GM12878 (cell line): ENCODE data around the gene SLC2A4. TPM values are rescaled to one million over a fixed set of nuclear protein-coding genes. Genes with fewer than 3 reads are reported as not detected.

Source experiments
- CREM ChIP-seq: IDR thresholded peaks from 2 replicates; pipeline ENCODE4 v1.6.1; 2014; ENCODE audit warnings: antibody characterized with exemption, low read depth
- ETV6 ChIP-seq, 2 experiments: fragments of 450-650 bp in 1 of 2; IDR thresholded peaks in 1 of 2; conservative IDR thresholded peaks in 1 of 2; 2 replicates each; pipeline ENCODE4 v1.6.1; 2014; ENCODE audit warnings: antibody characterized with exemption in 1 of 2, borderline replicate concordance in 1 of 2, low read depth in 1 of 2, mild to moderate bottlenecking in 1 of 2, moderate library complexity in 1 of 2
- FOXK2 ChIP-seq: fragments of 450-650 bp; IDR thresholded peaks from 2 replicates; pipeline ENCODE4 v1.6.1; 2017; ENCODE audit warnings: mild to moderate bottlenecking, moderate library complexity
- HDAC6 ChIP-seq: fragments of 200-600 bp; sonication (generic); IDR thresholded peaks from one replicate; pipeline ENCODE4 v1.8.0; 2017; ENCODE audit warnings: antibody characterized with exemption; ENCODE audit not compliant: unreplicated experiment
- HDGF ChIP-seq: fragments of 450-650 bp; IDR thresholded peaks from 2 replicates; pipeline ENCODE4 v1.6.1; 2016; ENCODE audit warnings: antibody characterized with exemption
- IRF4 ChIP-seq: IDR thresholded peaks from 2 replicates; pipeline ENCODE4 v1.6.1; 2011; ENCODE audit warnings: low read depth, low read length
- KAT2A ChIP-seq: conservative IDR thresholded peaks from 2 replicates; pipeline ENCODE4 v1.6.1; 2011; ENCODE audit warnings: low read depth, low read length; ENCODE audit not compliant: control insufficient read depth
- NR2C2 ChIP-seq: IDR thresholded peaks from 2 replicates; pipeline ENCODE4 v1.6.1; 2011; ENCODE audit warnings: borderline replicate concordance, low read depth; ENCODE audit not compliant: control insufficient read depth, insufficient read length
- PML ChIP-seq: IDR thresholded peaks from 2 replicates; pipeline ENCODE4 v1.6.1; 2012; ENCODE audit warnings: low read length, inconsistent platforms
- POLR2AphosphoS5 ChIP-seq: IDR thresholded peaks from 2 replicates; pipeline ENCODE4 v1.6.1; 2011; ENCODE audit warnings: mild to moderate bottlenecking, low read length, inconsistent platforms
- RAD51 ChIP-seq: fragments of 450-650 bp; IDR thresholded peaks from 2 replicates; pipeline ENCODE4 v1.6.1; 2016; ENCODE audit warnings: moderate library complexity, mild to moderate bottlenecking, inconsistent platforms
- RELA ChIP-seq: fragments of 450-650 bp; IDR thresholded peaks from 2 replicates; pipeline ENCODE4 v1.8.0; 2014; ENCODE audit warnings: borderline replicate concordance; ENCODE audit not compliant: partially characterized antibody
- SMAD1 ChIP-seq: fragments of 450-650 bp; IDR thresholded peaks from 2 replicates; pipeline ENCODE4 v1.6.1; 2018; ENCODE audit warnings: mild to moderate bottlenecking, low read depth; ENCODE audit not compliant: partially characterized antibody
- SREBF1 ChIP-seq: IDR thresholded peaks from 2 replicates; pipeline ENCODE4 v1.6.1; 2012; ENCODE audit warnings: mild to moderate bottlenecking, low read length
- TBL1XR1 ChIP-seq: IDR thresholded peaks from 2 replicates; pipeline ENCODE4 v1.6.1; 2012; ENCODE audit warnings: low read depth, low read length, improper control_type of control experiment
- ZBTB11 ChIP-seq: fragments of 450-650 bp; formaldehyde crosslinking; IDR thresholded peaks from 2 replicates; pipeline ENCODE4 v1.5.0; 2022; ENCODE audit warnings: mild to moderate bottlenecking, missing genetic modification characterization
- ZNF24 ChIP-seq: fragments of 450-650 bp; IDR thresholded peaks from 2 replicates; pipeline ENCODE4 v1.6.1; 2017; ENCODE audit warnings: antibody characterized with exemption, mild to moderate bottlenecking
- ZZZ3 ChIP-seq: IDR thresholded peaks from 2 replicates; pipeline ENCODE4 v1.6.1; 2011; ENCODE audit warnings: low read depth; ENCODE audit not compliant: control insufficient read depth, insufficient read length
- polyA plus RNA-seq, 11 experiments: library from polyadenylated mRNA; depleted of rRNA in 4 of 11; unstranded in 6 of 11; stranded (reverse) in 5 of 11; fragments of >200 nt; fragmentation: Nextera tagmentation in 4 of 11; fragmentation: Illumina TruSeq in 1 of 11; extraction: Ambion mirVana in 4 of 11; extraction: Trizol in 1 of 11; gene quantifications; 1 replicate in 1 of 11; 2 replicates in 10 of 11; pipeline versions ENCODE4 v1.2.1 to v1.2.3, GENCODE V29; 2011 to 2016; ENCODE audit warnings: inconsistent platforms in 2 of 11, missing spikeins in 2 of 11, low read depth in 1 of 11
- total RNA-seq, 4 experiments: library from RNA; depleted of rRNA in 3 of 4; stranded (reverse); fragments of >200 nt in 3 of 4; fragmentation: Illumina TruSeq in 1 of 4; extraction: Trizol in 1 of 4; gene quantifications; 2 replicates each; pipeline versions ENCODE4 v1.2.1 to v1.2.3, GENCODE V29; 2013 to 2021
- TF ChIP-seq, protein P1 (sequence below): IDR thresholded peaks from 2 replicates; pipeline ENCODE4 v1.6.1; 2011; ENCODE audit warnings: low read depth, low read length, improper control_type of control experiment, borderline replicate concordance
- TF ChIP-seq, protein P2 (sequence below): IDR thresholded peaks from 2 replicates; pipeline ENCODE4 v1.6.1; 2011; ENCODE audit warnings: low read depth, mild to moderate bottlenecking, low read length, moderate library complexity, borderline replicate concordance; ENCODE audit errors: extremely low read depth
- TF ChIP-seq, protein P3 (sequence below): fragments of 450-650 bp; IDR thresholded peaks from 2 replicates; pipeline ENCODE4 v1.6.1; 2017; ENCODE audit warnings: mild to moderate bottlenecking, moderate library complexity

SLC2A4 gene
- total and polyA plus RNA-seq, 10 of the 15 experiments (the other 5 are each of a cell fraction or from before 2014, with no cell fraction given): 0.03 to 0.23 (median 0.04) TPM; not detected in 4

DNA sequence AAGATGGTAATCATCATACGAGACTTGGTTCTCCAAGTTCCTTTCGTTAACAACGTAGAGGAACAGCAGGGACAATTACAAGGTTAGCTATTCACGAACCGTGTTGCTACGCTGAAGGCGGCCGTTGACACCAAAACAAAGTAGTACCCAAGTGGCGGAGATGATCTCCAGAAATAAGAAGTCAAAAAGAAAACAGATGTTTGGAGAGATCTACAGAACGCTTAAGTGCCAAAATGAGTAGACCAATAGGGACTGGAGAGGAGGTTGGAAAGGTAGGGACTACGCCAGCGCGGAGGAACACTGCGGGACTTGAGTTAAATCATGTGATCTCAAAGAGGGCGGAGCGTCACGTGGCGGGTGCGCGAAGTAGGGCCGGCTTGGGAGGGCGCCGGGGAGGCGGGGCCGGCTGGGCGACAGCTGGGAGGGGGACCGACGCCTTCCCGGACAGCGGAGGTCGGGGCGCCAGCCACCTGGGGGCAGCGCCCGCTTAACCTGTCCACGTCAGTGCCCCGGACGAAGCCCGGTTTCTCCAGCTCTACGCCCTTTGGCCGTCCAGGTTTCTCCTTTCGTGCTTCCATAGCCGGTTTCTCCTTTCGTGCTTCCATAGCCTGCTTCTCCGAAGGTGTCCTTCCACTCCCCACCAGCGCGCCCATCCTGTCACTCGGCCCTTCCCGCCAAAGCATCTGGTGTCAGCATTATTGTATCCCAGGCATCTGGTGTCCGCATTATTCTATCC is 38.6 kb upstream of the SLC2A4 start (continued):
- TF ChIP-seq ETV6 (conservative IDR thresholded peaks at IDR 0.05 in 1 of 2, IDR thresholded peaks at IDR 0.05 in 1 of 2; ENCODE audit: borderline replicate concordance in 1 of 2, low read depth in 1 of 2) (0 out of 4 replicates have a peak, but pooled peaks of 1 of the 2 experiments have one; percentile 20), SREBF1 (no peak), ZBTB11 (CRISPR knock-in tag) (no peak), KAT2A (no peak), HDGF (peak; percentile 26; the same call in 1 of the 2 replicates), CREM (peak; percentile 92), ZNF24 (peak; percentile 37; the same call in 1 of the 2 replicates), SMAD1 (no peak), POLR2AphosphoS5 (peak; percentile 58; the same call in 1 of the 2 replicates), ZZZ3 (no peak), FOXK2 (peak; percentile 84), IRF4 (peak; percentile 61; the same call in 1 of the 2 replicates), NR2C2 (no peak), PML (peak; percentile 93), HDAC6 (no peak), RELA (peak; percentile 82), RAD51 (peak; percentile 99), TBL1XR1 (0 out of 2 replicates have a peak, but pooled peaks have one; percentile 58)
- TF ChIP-seq, protein P1, sequence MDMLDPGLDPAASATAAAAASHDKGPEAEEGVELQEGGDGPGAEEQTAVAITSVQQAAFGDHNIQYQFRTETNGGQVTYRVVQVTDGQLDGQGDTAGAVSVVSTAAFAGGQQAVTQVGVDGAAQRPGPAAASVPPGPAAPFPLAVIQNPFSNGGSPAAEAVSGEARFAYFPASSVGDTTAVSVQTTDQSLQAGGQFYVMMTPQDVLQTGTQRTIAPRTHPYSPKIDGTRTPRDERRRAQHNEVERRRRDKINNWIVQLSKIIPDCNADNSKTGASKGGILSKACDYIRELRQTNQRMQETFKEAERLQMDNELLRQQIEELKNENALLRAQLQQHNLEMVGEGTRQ: peak; percentile 97
- TF ChIP-seq, protein P2, sequence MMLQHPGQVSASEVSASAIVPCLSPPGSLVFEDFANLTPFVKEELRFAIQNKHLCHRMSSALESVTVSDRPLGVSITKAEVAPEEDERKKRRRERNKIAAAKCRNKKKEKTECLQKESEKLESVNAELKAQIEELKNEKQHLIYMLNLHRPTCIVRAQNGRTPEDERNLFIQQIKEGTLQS: peak; percentile 92
- TF ChIP-seq, protein P3, sequence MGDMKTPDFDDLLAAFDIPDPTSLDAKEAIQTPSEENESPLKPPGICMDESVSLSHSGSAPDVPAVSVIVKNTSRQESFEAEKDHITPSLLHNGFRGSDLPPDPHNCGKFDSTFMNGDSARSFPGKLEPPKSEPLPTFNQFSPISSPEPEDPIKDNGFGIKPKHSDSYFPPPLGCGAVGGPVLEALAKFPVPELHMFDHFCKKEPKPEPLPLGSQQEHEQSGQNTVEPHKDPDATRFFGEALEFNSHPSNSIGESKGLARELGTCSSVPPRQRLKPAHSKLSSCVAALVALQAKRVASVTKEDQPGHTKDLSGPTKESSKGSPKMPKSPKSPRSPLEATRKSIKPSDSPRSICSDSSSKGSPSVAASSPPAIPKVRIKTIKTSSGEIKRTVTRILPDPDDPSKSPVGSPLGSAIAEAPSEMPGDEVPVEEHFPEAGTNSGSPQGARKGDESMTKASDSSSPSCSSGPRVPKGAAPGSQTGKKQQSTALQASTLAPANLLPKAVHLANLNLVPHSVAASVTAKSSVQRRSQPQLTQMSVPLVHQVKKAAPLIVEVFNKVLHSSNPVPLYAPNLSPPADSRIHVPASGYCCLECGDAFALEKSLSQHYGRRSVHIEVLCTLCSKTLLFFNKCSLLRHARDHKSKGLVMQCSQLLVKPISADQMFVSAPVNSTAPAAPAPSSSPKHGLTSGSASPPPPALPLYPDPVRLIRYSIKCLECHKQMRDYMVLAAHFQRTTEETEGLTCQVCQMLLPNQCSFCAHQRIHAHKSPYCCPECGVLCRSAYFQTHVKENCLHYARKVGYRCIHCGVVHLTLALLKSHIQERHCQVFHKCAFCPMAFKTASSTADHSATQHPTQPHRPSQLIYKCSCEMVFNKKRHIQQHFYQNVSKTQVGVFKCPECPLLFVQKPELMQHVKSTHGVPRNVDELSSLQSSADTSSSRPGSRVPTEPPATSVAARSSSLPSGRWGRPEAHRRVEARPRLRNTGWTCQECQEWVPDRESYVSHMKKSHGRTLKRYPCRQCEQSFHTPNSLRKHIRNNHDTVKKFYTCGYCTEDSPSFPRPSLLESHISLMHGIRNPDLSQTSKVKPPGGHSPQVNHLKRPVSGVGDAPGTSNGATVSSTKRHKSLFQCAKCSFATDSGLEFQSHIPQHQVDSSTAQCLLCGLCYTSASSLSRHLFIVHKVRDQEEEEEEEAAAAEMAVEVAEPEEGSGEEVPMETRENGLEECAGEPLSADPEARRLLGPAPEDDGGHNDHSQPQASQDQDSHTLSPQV: no peak
